SK-N-SH (cell line): ENCODE results near the gene SFXN5. TPM values are rescaled to one million over a fixed set of nuclear protein-coding genes. Genes with fewer than 3 reads are reported as not detected.

Experiments
- CTCF ChIA-PET: fragments of 300-600, 350-600 bp; formaldehyde crosslinking; extraction: SDS; loops from one replicate; lab custom pipeline; 2021; lab: Yijun Ruan, JAX
- POLR2A ChIA-PET: fragments of 350-600 bp; sonication (Branson Sonifier 250); formaldehyde crosslinking; extraction: SDS; loops from one replicate; lab custom pipeline; 2020; ENCODE audit warnings: antibody characterized with exemption, inconsistent platforms; lab: Yijun Ruan, JAX
- DNase-seq: peaks from one replicate; pipeline ENCODE4 v3.0.0; 2012
- H2AFZ ChIP-seq: fragments of 200-600 bp; sonication (generic); 2 replicates; pipeline ENCODE4 v1.8.1; 2016; ENCODE audit warnings: antibody characterized with exemption, mild to moderate bottlenecking, low read depth
- H3F3A ChIP-seq: fragments of 200-600 bp; sonication (generic); replicated peaks from 2 replicates; pipeline ENCODE3; 2016; ENCODE audit warnings: antibody characterized with exemption, mild to moderate bottlenecking; ENCODE audit not compliant: insufficient read depth
- H3K27ac ChIP-seq, 2 experiments: fragments of 200-500 bp in 1 of 2; fragments of 200-600 bp in 1 of 2; sonication (Bioruptor generic) in 1 of 2; sonication (generic), shearing (Covaris generic) in 1 of 2; 2 replicates each; pipeline versions ENCODE4 v1.5.1 to v1.6.1; 2014 to 2016; ENCODE audit warnings: low read depth in 2 of 2, inconsistent platforms in 1 of 2, low read length in 1 of 2, mild to moderate bottlenecking in 1 of 2, mixed read lengths in 1 of 2
- H3K27me3 ChIP-seq: fragments of 200-600 bp; sonication (generic), shearing (Covaris generic); 2 replicates; pipeline ENCODE4 v1.6.1; 2016; ENCODE audit warnings: mixed run types; ENCODE audit not compliant: insufficient read depth
- H3K36me3 ChIP-seq, 2 experiments: fragments of 200-500 bp in 1 of 2; fragments of 200-600 bp in 1 of 2; sonication (Bioruptor generic) in 1 of 2; sonication (generic) in 1 of 2; replicated peaks in 1 of 2; 2 replicates each; pipeline versions ENCODE3 to v1.5.1; 2014 to 2016; ENCODE audit warnings: low read length in 1 of 2, mild to moderate bottlenecking in 1 of 2; ENCODE audit not compliant: insufficient read depth in 2 of 2, control insufficient read depth in 1 of 2
- H3K4me1 ChIP-seq, 2 experiments: fragments of 200-500 bp in 1 of 2; fragments of 200-600 bp in 1 of 2; sonication (Bioruptor generic) in 1 of 2; sonication (generic), shearing (Covaris generic) in 1 of 2; 2 replicates each; pipeline versions ENCODE4 v1.5.1 to v1.6.1; 2014 to 2016; ENCODE audit warnings: low read depth in 1 of 2, low read length in 1 of 2, mixed run types in 1 of 2; ENCODE audit not compliant: insufficient read depth in 2 of 2, control insufficient read depth in 1 of 2
- H3K4me2 ChIP-seq: fragments of 200-600 bp; sonication (generic), shearing (Covaris generic); 2 replicates; pipeline ENCODE4 v1.6.1; 2017; ENCODE audit warnings: mixed run types
- H3K4me3 ChIP-seq, 2 experiments: fragments of 200-500 bp in 1 of 2; fragments of 200-600 bp in 1 of 2; sonication (Bioruptor generic) in 1 of 2; sonication (generic), shearing (Covaris generic) in 1 of 2; 2 replicates each; pipeline versions ENCODE4 v1.5.1 to v1.8.1; 2014 to 2016; ENCODE audit warnings: low read depth in 2 of 2, inconsistent platforms in 1 of 2, low read length in 1 of 2, mild to moderate bottlenecking in 1 of 2, mixed read lengths in 1 of 2, moderate library complexity in 1 of 2
- H3K79me2 ChIP-seq: fragments of 200-600 bp; sonication (generic); 2 replicates; pipeline ENCODE4 v1.8.1; 2017; ENCODE audit warnings: mild to moderate bottlenecking; ENCODE audit not compliant: insufficient read depth
- H3K9ac ChIP-seq: fragments of 200-600 bp; sonication (generic); 2 replicates; pipeline ENCODE4 v1.6.1; 2017; ENCODE audit warnings: mixed run types
- H3K9me2 ChIP-seq: fragments of 200-600 bp; sonication (generic); 2 replicates; pipeline ENCODE4 v1.6.1; 2017; ENCODE audit warnings: mixed run types
- H3K9me3 ChIP-seq: fragments of 200-600 bp; sonication (generic); 2 replicates; pipeline ENCODE4 v1.6.1; 2017; ENCODE audit warnings: mixed run types, mild to moderate bottlenecking, moderate library complexity
- H4K20me1 ChIP-seq: fragments of 200-600 bp; sonication (generic); 2 replicates; pipeline ENCODE4 v1.6.1; 2017; ENCODE audit warnings: mild to moderate bottlenecking, mixed run types; ENCODE audit not compliant: insufficient read depth
- CHD2 ChIP-seq: fragments of 150-350 bp; IDR thresholded peaks from 2 replicates; pipeline ENCODE4 v1.6.1; 2018; ENCODE audit warnings: low read length; ENCODE audit not compliant: partially characterized antibody
- CTCF ChIP-seq: fragments of 200-600 bp; sonication (generic); IDR thresholded peaks from 2 replicates; pipeline ENCODE4 v1.6.1; 2017; ENCODE audit warnings: antibody characterized with exemption, mild to moderate bottlenecking, moderate library complexity
- ELF1 ChIP-seq: IDR thresholded peaks from 2 replicates; pipeline ENCODE4 v1.4.0; 2012
- EP300 ChIP-seq, 2 experiments: IDR thresholded peaks; 2 replicates each; pipeline versions ENCODE4 v1.4.0 to v1.6.1; 2012; ENCODE audit warnings: borderline replicate concordance in 1 of 2, low read depth in 1 of 2, low read length in 1 of 2
- EZH2phosphoT487 ChIP-seq: fragments of 200-600 bp; sonication (generic); IDR thresholded peaks from 2 replicates; pipeline ENCODE4 v1.6.1; 2017; ENCODE audit warnings: low read depth, mixed run types, mild to moderate bottlenecking, antibody characterized with exemption, moderate library complexity, borderline replicate concordance
- IRF3 ChIP-seq: fragments of 150-350 bp; IDR thresholded peaks from 2 replicates; pipeline ENCODE4 v1.6.1; 2016; ENCODE audit warnings: mild to moderate bottlenecking, low read depth, low read length
- JUND ChIP-seq: IDR thresholded peaks from 2 replicates; pipeline ENCODE4 v1.4.0; 2012
- MAX ChIP-seq: IDR thresholded peaks from 2 replicates; pipeline ENCODE4 v1.4.0; 2012; ENCODE audit warnings: low read depth
- MEF2A ChIP-seq: IDR thresholded peaks from 2 replicates; pipeline ENCODE4 v1.4.0; 2012; ENCODE audit warnings: low read depth, borderline replicate concordance
- NRF1 ChIP-seq: IDR thresholded peaks from 2 replicates; pipeline ENCODE4 v1.6.1; 2012; ENCODE audit warnings: low read depth, mild to moderate bottlenecking, low read length
- PBX3 ChIP-seq: IDR thresholded peaks from 2 replicates; pipeline ENCODE4; 2012
- POLR2AphosphoS5 ChIP-seq: IDR thresholded peaks from 2 replicates; pipeline ENCODE4 v1.6.1; 2012; ENCODE audit warnings: low read depth, low read length
- RAD21 ChIP-seq: IDR thresholded peaks from 2 replicates; pipeline ENCODE4 v1.6.1; 2012; ENCODE audit warnings: mild to moderate bottlenecking, low read length
- RCOR1 ChIP-seq: fragments of 150-350 bp; IDR thresholded peaks from 2 replicates; pipeline ENCODE4 v1.6.1; 2017; ENCODE audit warnings: antibody characterized with exemption, low read length
- SIN3A ChIP-seq: IDR thresholded peaks from 2 replicates; pipeline ENCODE4 v1.6.1; 2012; ENCODE audit warnings: low read depth, mild to moderate bottlenecking, low read length, moderate library complexity, borderline replicate concordance
- SMC3 ChIP-seq: IDR thresholded peaks from 2 replicates; pipeline ENCODE4 v1.6.1; 2012; ENCODE audit warnings: low read depth, low read length, improper control_type of control experiment
- TEAD4 ChIP-seq: IDR thresholded peaks from 2 replicates; pipeline ENCODE4 v1.4.0; 2012; ENCODE audit warnings: mild to moderate bottlenecking, borderline replicate concordance; ENCODE audit not compliant: insufficient read depth
- USF1 ChIP-seq: IDR thresholded peaks from 2 replicates; pipeline ENCODE4 v1.4.0; 2012; ENCODE audit warnings: low read depth, borderline replicate concordance
- YY1 ChIP-seq: IDR thresholded peaks from 2 replicates; pipeline ENCODE4 v1.4.0; 2012; ENCODE audit warnings: low read depth, mild to moderate bottlenecking
- ZBTB33 ChIP-seq: IDR thresholded peaks from 2 replicates; pipeline ENCODE4 v1.4.0; 2012; ENCODE audit warnings: low read depth, borderline replicate concordance
- WGBS: methylation state at CpG from one replicate; pipeline ENCODE4 v1.1.6; 2017; ENCODE audit warnings: low lambda C conversion rate; 5-methylcytosine and 5-hydroxymethylcytosine counted together
- polyA plus RNA-seq, 3 experiments: library from polyadenylated mRNA; depleted of rRNA; stranded (reverse); fragments of >200 nt; gene quantifications; 2 replicates each; pipeline ENCODE4 v1.2.3, GENCODE V29; 2012

SFXN5 gene
- polyA plus RNA-seq, 1 of the 3 experiments (the other 2 are of a cell fraction), result 9.9 TPM

GRCh38 chr2:73101626-73102256 lies 30.2 kb upstream of the SFXN5 start:
- H3K4me3 ChIP-seq, result no peak overlapping the region
- H3K4me1 ChIP-seq, result peaks cover 19 to 26% of the 10 kb centered on the region in 2 experiments
- H3K4me2 ChIP-seq, result peak overlapping the region; percentile 61
- H4K20me1 ChIP-seq, result peaks cover 98% of the 10 kb centered on the region
- no peak for DNase-seq
- H3K9me2 ChIP-seq, result no peaks in the 10 kb centered on the region
- peaks cover 9% of the 10 kb centered on the region for H3F3A ChIP-seq
- H3K27me3 ChIP-seq, result no peaks in the 10 kb centered on the region
- H2AFZ ChIP-seq, result no peak overlapping the region
- peaks cover 0 to 4% of the 10 kb centered on the region in 2 experiments for H3K36me3 ChIP-seq
- ChIA-PET POLR2A (no interaction called here), CTCF (interaction anchor here (0.9 to 2.4 kb wide), 7 partner anchors 11 to 208 kb away, joined by 3 to 12 read pairs (median 6); partner anchors contain the start of gene RAB11FIP5)
- no peak overlapping the region for H3K9ac ChIP-seq
- WGBS, result 89% methylated on average over 12 of the region's 12 CpGs
- peaks cover 96% of the 10 kb centered on the region for H3K79me2 ChIP-seq
- TF ChIP-seq POLR2AphosphoS5 (no peak), EP300 (IDR thresholded peaks at IDR 0.05; ENCODE audit: borderline replicate concordance in 1 of 2, low read depth in 1 of 2, low read length in 1 of 2) (no peak), IRF3 (no peak), SMC3 (no peak), CHD2 (no peak), TEAD4 (no peak), MAX (no peak), MEF2A (no peak), RCOR1 (no peak), CTCF (no peak), USF1 (no peak), ELF1 (no peak), NRF1 (no peak), ZBTB33 (no peak), PBX3 (no peak), RAD21 (no peak), EZH2phosphoT487 (no peak), JUND (no peak), SIN3A (no peak), YY1 (no peak)
- no peak overlapping the region for H3K27ac ChIP-seq
- no peaks in the 10 kb centered on the region for H3K9me3 ChIP-seq
